ENCODE measurements around the gene TECPR2.

DNA sequence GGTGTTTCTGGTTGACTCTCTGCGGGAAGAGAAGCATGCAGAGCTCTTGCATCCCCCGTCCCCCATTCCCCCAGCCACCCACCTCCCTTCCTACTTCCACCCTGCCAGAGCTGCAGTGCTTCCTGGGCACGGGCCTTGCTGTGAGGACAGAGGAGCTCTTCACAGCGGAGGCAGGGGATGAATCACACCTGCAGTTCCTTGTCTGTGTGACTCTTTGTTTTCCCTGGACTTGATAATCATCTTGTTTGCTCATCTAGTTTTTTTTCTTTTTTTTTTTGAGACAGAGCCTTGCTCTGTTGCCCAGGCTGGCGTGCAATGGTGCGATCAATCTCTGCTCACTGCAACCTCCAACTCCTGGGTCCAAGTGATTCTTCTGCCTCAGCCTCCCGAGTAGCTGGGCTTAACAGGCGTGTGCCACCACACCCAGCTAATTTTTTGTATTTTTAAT, 119.1 kb downstream of the TECPR2 start:
- TF ChIP-seq EP300 (IDR thresholded peaks at IDR 0.05) (no peak), POLR2AphosphoS5 (IDR thresholded peaks at IDR 0.05) (no peak)
